ENCODE data around the gene EMX2.

EMX2 gene

DNA sequence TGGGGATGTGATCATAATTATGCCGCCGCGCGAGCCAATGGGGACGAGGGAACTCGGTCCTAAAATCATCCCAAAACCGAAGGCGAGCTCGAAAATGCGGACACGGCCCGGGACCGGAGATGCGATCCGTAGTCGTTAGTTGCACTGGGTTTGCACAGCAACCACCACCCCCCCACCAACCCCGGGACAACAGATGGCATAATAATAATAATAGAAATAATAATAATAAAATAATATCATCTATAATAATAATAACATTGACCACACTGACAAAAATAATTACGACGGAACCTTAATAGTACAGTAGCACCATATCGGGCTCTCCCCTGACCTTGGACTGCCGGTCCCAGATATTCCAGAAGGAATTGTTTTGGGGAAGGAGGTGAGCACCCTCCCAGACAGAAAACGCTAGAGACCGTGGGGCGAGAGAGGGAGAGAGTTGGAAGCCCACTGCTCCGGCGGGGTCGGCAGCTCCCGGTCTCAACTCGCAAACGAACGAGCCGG lies 1.1 kb upstream of the EMX2 start (continued):
- no peak for TF ChIP-seq ZNF670 (tag by site-specific recombination; IDR thresholded peaks at IDR 0.05; ENCODE audit: low read depth)
- TF ChIP-seq ZNF214 (tag by site-specific recombination; IDR thresholded peaks at IDR 0.05; ENCODE audit: borderline replicate concordance) = no peak
- TF ChIP-seq, protein P1, sequence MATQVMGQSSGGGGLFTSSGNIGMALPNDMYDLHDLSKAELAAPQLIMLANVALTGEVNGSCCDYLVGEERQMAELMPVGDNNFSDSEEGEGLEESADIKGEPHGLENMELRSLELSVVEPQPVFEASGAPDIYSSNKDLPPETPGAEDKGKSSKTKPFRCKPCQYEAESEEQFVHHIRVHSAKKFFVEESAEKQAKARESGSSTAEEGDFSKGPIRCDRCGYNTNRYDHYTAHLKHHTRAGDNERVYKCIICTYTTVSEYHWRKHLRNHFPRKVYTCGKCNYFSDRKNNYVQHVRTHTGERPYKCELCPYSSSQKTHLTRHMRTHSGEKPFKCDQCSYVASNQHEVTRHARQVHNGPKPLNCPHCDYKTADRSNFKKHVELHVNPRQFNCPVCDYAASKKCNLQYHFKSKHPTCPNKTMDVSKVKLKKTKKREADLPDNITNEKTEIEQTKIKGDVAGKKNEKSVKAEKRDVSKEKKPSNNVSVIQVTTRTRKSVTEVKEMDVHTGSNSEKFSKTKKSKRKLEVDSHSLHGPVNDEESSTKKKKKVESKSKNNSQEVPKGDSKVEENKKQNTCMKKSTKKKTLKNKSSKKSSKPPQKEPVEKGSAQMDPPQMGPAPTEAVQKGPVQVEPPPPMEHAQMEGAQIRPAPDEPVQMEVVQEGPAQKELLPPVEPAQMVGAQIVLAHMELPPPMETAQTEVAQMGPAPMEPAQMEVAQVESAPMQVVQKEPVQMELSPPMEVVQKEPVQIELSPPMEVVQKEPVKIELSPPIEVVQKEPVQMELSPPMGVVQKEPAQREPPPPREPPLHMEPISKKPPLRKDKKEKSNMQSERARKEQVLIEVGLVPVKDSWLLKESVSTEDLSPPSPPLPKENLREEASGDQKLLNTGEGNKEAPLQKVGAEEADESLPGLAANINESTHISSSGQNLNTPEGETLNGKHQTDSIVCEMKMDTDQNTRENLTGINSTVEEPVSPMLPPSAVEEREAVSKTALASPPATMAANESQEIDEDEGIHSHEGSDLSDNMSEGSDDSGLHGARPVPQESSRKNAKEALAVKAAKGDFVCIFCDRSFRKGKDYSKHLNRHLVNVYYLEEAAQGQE (tag by site-specific recombination; IDR thresholded peaks at IDR 0.05) = no peak
- TF ChIP-seq RBAK (tag by site-specific recombination; IDR thresholded peaks at IDR 0.05) = no peak
- no peak for TF ChIP-seq ZNF549 (tag by site-specific recombination; IDR thresholded peaks at IDR 0.05)
- no peak for TF ChIP-seq ZNF184 (tag by site-specific recombination; IDR thresholded peaks at IDR 0.05)
- TF ChIP-seq ZNF629 (tag by site-specific recombination; IDR thresholded peaks at IDR 0.05) = peak; percentile 62
- TF ChIP-seq, protein P2, sequence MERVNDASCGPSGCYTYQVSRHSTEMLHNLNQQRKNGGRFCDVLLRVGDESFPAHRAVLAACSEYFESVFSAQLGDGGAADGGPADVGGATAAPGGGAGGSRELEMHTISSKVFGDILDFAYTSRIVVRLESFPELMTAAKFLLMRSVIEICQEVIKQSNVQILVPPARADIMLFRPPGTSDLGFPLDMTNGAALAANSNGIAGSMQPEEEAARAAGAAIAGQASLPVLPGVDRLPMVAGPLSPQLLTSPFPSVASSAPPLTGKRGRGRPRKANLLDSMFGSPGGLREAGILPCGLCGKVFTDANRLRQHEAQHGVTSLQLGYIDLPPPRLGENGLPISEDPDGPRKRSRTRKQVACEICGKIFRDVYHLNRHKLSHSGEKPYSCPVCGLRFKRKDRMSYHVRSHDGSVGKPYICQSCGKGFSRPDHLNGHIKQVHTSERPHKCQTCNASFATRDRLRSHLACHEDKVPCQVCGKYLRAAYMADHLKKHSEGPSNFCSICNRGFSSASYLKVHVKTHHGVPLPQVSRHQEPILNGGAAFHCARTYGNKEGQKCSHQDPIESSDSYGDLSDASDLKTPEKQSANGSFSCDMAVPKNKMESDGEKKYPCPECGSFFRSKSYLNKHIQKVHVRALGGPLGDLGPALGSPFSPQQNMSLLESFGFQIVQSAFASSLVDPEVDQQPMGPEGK (tag by site-specific recombination; IDR thresholded peaks at IDR 0.05) = peak; percentile 46
- no peak for TF ChIP-seq ZNF302 (tag by site-specific recombination; IDR thresholded peaks at IDR 0.05; ENCODE audit: low read depth)
- peak; percentile 68; the same call in 1 of the 2 replicates for TF ChIP-seq ZNF335 (tag by site-specific recombination; conservative IDR thresholded peaks at IDR 0.05)
- peak; percentile 28 for TF ChIP-seq SP3 (tag by site-specific recombination; IDR thresholded peaks at IDR 0.05)
- TF ChIP-seq, protein P3, sequence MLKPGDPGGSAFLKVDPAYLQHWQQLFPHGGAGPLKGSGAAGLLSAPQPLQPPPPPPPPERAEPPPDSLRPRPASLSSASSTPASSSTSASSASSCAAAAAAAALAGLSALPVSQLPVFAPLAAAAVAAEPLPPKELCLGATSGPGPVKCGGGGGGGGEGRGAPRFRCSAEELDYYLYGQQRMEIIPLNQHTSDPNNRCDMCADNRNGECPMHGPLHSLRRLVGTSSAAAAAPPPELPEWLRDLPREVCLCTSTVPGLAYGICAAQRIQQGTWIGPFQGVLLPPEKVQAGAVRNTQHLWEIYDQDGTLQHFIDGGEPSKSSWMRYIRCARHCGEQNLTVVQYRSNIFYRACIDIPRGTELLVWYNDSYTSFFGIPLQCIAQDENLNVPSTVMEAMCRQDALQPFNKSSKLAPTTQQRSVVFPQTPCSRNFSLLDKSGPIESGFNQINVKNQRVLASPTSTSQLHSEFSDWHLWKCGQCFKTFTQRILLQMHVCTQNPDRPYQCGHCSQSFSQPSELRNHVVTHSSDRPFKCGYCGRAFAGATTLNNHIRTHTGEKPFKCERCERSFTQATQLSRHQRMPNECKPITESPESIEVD (tag by site-specific recombination; IDR thresholded peaks at IDR 0.05) = no peak
- no peak for TF ChIP-seq ZNF510 (tag by site-specific recombination; IDR thresholded peaks at IDR 0.05; ENCODE audit: insufficient replicate concordance)
- TF ChIP-seq ZNF221 (tag by site-specific recombination; IDR thresholded peaks at IDR 0.05; ENCODE audit: borderline replicate concordance) = no peak
- TF ChIP-seq ZBTB20 (tag by site-specific recombination; IDR thresholded peaks at IDR 0.05) = no peak
- peak; percentile 82 for TF ChIP-seq SP2 (tag by site-specific recombination; IDR thresholded peaks at IDR 0.05)
- TF ChIP-seq KLF8 (tag by site-specific recombination; IDR thresholded peaks at IDR 0.05) = 0 out of 2 replicates have a peak, but pooled peaks have one; percentile 24
- 0 out of 2 replicates have a peak, but pooled peaks have one; percentile 7 for TF ChIP-seq ZNF664 (tag by site-specific recombination; IDR thresholded peaks at IDR 0.05)
- TF ChIP-seq, protein P4, sequence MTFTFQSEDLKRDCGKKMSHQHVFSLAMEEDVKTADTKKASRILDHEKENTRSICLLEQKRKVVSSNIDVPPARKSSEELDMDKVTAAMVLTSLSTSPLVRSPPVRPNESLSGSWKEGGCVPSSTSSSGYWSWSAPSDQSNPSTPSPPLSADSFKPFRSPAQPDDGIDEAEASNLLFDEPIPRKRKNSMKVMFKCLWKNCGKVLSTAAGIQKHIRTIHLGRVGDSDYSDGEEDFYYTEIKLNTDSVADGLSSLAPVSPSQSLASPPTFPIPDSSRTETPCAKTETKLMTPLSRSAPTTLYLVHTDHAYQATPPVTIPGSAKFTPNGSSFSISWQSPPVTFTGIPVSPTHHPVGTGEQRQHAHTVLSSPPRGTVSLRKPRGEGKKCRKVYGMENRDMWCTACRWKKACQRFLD (tag by site-specific recombination; IDR thresholded peaks at IDR 0.05) = no peak
- TF ChIP-seq, protein P5, sequence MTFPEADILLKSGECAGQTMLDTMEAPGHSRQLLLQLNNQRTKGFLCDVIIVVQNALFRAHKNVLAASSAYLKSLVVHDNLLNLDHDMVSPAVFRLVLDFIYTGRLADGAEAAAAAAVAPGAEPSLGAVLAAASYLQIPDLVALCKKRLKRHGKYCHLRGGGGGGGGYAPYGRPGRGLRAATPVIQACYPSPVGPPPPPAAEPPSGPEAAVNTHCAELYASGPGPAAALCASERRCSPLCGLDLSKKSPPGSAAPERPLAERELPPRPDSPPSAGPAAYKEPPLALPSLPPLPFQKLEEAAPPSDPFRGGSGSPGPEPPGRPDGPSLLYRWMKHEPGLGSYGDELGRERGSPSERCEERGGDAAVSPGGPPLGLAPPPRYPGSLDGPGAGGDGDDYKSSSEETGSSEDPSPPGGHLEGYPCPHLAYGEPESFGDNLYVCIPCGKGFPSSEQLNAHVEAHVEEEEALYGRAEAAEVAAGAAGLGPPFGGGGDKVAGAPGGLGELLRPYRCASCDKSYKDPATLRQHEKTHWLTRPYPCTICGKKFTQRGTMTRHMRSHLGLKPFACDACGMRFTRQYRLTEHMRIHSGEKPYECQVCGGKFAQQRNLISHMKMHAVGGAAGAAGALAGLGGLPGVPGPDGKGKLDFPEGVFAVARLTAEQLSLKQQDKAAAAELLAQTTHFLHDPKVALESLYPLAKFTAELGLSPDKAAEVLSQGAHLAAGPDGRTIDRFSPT (tag by site-specific recombination; IDR thresholded peaks at IDR 0.05) = no peak
- no peak for TF ChIP-seq MYNN (tag by site-specific recombination; IDR thresholded peaks at IDR 0.05; ENCODE audit: borderline replicate concordance)
- TF ChIP-seq, protein P6, sequence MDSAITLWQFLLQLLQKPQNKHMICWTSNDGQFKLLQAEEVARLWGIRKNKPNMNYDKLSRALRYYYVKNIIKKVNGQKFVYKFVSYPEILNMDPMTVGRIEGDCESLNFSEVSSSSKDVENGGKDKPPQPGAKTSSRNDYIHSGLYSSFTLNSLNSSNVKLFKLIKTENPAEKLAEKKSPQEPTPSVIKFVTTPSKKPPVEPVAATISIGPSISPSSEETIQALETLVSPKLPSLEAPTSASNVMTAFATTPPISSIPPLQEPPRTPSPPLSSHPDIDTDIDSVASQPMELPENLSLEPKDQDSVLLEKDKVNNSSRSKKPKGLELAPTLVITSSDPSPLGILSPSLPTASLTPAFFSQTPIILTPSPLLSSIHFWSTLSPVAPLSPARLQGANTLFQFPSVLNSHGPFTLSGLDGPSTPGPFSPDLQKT (IDR thresholded peaks at IDR 0.05; ENCODE audit: borderline replicate concordance, low read depth, low read length) = no peak
- TF ChIP-seq KLF10 (tag by site-specific recombination; IDR thresholded peaks at IDR 0.05) = peak; percentile 53
- peak; percentile 11; the same call in 1 of the 2 replicates for TF ChIP-seq ZEB2 (tag by site-specific recombination; IDR thresholded peaks at IDR 0.05)
- no peak for TF ChIP-seq ZNF654 (tag by site-specific recombination; IDR thresholded peaks at IDR 0.05; ENCODE audit: low read depth)
- no peak for TF ChIP-seq GLI2 (tag by site-specific recombination; IDR thresholded peaks at IDR 0.05; ENCODE audit: borderline replicate concordance, low read depth)

Measured in HEK293 (cell line).